IMR-90 (cell line): ENCODE data around the gene ESR2.

Experiments used
- CEBPB ChIP-seq: IDR thresholded peaks from 2 replicates; pipeline ENCODE4 v1.6.1; 2012; ENCODE audit warnings: low read depth, low read length, improper control_type of control experiment
- CTCF ChIP-seq: conservative IDR thresholded peaks from 2 replicates; pipeline ENCODE4 v1.5.1; 2012; ENCODE audit warnings: mild to moderate bottlenecking, low read depth, low read length, improper control_type of control experiment
- FOS ChIP-seq: fragments of 150-350 bp; IDR thresholded peaks from 2 replicates; pipeline ENCODE4 v1.6.1; 2016; ENCODE audit warnings: low read depth, low read length
- MXI1 ChIP-seq: IDR thresholded peaks from 2 replicates; pipeline ENCODE4 v1.6.1; 2012; ENCODE audit warnings: low read depth, mild to moderate bottlenecking, low read length, moderate library complexity, borderline replicate concordance
- POLR2A ChIP-seq: IDR thresholded peaks from 2 replicates; pipeline ENCODE4 v1.6.1; 2012; ENCODE audit warnings: mild to moderate bottlenecking, low read depth, low read length
- RAD21 ChIP-seq: IDR thresholded peaks from 2 replicates; pipeline ENCODE4 v1.6.1; 2012; ENCODE audit warnings: low read length, improper control_type of control experiment
- RCOR1 ChIP-seq: IDR thresholded peaks from 2 replicates; pipeline ENCODE4 v1.6.1; 2012; ENCODE audit warnings: mild to moderate bottlenecking, low read length, improper control_type of control experiment; ENCODE audit not compliant: insufficient replicate concordance
- SMC3 ChIP-seq: fragments of 150-350 bp; IDR thresholded peaks from 2 replicates; pipeline ENCODE4 v1.6.1; 2016; ENCODE audit warnings: low read depth, mild to moderate bottlenecking, antibody characterized with exemption, low read length, moderate library complexity
- USF2 ChIP-seq: fragments of 150-350 bp; IDR thresholded peaks from 2 replicates; pipeline ENCODE4 v1.6.1; 2017; ENCODE audit warnings: mild to moderate bottlenecking, antibody characterized with exemption, low read length, low read depth

- no peak for TF ChIP-seq RAD21
- no peak for TF ChIP-seq CTCF
- TF ChIP-seq POLR2A, result no peak
- TF ChIP-seq USF2, result no peak
- no peak for TF ChIP-seq SMC3
- no peak for TF ChIP-seq FOS
- no peak for TF ChIP-seq CEBPB
- no peak for TF ChIP-seq MXI1
- no peak for TF ChIP-seq RCOR1
These were observed 35.0 kb upstream of the ESR2 start for GRCh38 chr14:64329149-64329548.
